Activated naive CD4-positive, alpha-beta T cell treated with anti-CD3 and anti-CD28 coated beads, Interleukin-2, amount 50 U/mL, for 72 hours (primary cell): ENCODE results near the gene NCAPD3. TPM values are rescaled to one million over a fixed set of nuclear protein-coding genes. Genes with fewer than 3 reads are reported as not detected.
"Not testable (repeated sequence)": the region's sequence is repeated elsewhere in the genome, so short reads cannot be mapped to it uniquely, and the experiment has no call there.

Experiments used
- ATAC-seq, 2 donors: fragments of 150-1000 bp; cut with Tn5 transposase; 2 replicates each; pipeline ENCODE4 v1.10.0; 2021; ENCODE audit warnings: mild to moderate bottlenecking in 2 of 2, moderate library complexity in 2 of 2
- DNase-seq, 2 donors: peaks; one replicate each; pipeline ENCODE4 v3.0.0; 2021 to 2022; ENCODE audit warnings: low spot score in 2 of 2
- H3K27ac Mint-ChIP-seq, 2 donors: one replicate each; pipeline ENCODE4 v1.8.0; 2022; ENCODE audit warnings: mild to moderate bottlenecking in 2 of 2, mixed read lengths in 2 of 2
- H3K36me3 Mint-ChIP-seq, 2 donors: one replicate each; pipeline ENCODE4 v1.8.0; 2022; ENCODE audit warnings: mixed read lengths in 2 of 2
- H3K9me3 Mint-ChIP-seq, 2 donors: one replicate each; pipeline ENCODE4 v1.8.0; 2022; ENCODE audit warnings: mixed read lengths in 2 of 2
- total RNA-seq, 2 donors: library from RNA; stranded (reverse); gene quantifications; one replicate each; pipeline ENCODE4 v1.2.3, GENCODE V29; 2022

The NCAPD3 gene
- total RNA-seq, 2 donors from 2014 or later = 93.7 to 169 TPM

DNA sequence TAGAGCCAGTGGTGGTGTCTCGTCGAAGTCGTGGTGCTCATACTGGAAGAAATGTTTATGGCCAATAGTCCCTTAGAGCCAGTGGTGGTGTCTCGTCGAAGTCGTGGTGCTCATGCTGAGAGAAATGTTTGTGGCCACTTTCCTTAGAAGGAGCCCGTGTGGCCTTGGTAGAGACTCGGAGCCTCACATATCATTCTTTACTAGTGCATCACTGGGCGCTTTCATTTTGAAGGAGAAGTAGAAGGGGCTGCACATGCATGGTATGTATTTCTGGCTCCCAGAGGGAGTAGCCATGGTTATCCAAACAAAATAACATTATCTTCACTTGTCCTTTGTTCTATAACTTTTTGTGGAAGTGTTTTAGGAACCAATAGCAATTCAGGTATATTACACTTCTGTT lies 85.4 kb downstream of the NCAPD3 start:
- H3K9me3 Mint-ChIP-seq = no peaks in the 10 kb centered on the region
- DNase-seq = no peak
- no peaks in the 10 kb centered on the region for H3K36me3 Mint-ChIP-seq
- no peak overlapping the region for H3K27ac Mint-ChIP-seq
- ATAC-seq = no peak

DNA sequence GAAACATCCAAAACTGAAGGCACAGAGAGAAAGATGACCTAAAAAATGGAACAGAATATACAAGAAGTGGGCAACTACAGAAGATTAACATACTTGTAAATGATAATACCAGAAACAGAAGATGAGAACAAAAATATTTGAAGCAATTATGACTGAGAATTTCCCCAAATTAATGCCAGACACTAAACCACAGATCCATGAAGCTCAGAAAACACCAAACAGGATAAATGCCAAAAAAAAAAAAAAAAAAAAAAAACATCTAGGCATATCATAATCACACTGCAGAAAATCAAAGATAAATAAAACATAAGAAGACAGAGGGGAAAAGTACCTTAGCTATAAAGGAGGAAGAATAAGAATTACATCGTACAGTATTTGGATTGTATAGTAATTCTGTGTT lies 89.6 kb downstream of the NCAPD3 start:
- Mint-ChIP-seq H3K27ac (no peak overlapping the region), H3K36me3 (peaks cover 10 to 20% of the 10 kb centered on the region in 2 donors), H3K9me3 (peaks cover 9 to 11% of the 10 kb centered on the region in 2 donors)
- DNase-seq (no peak), ATAC-seq (no peak)

GRCh38 chr11:134132808-134133207 lies 91.0 kb downstream of the NCAPD3 start:
- peaks cover 10 to 20% of the 10 kb centered on the region in 2 donors for H3K36me3 Mint-ChIP-seq
- peaks cover 9 to 11% of the 10 kb centered on the region in 2 donors for H3K9me3 Mint-ChIP-seq
- no peak for ATAC-seq
- no peak for DNase-seq
- H3K27ac Mint-ChIP-seq = no peak overlapping the region

GRCh38 chr11:134131628-134132244 lies 92.0 kb downstream of the NCAPD3 start:
- no peak overlapping the region for H3K27ac Mint-ChIP-seq
- ATAC-seq (no peak), DNase-seq (no peak)
- H3K36me3 Mint-ChIP-seq = peaks cover 10 to 24% of the 10 kb centered on the region in 2 donors
- H3K9me3 Mint-ChIP-seq = peaks cover 9 to 11% of the 10 kb centered on the region in 2 donors

DNA sequence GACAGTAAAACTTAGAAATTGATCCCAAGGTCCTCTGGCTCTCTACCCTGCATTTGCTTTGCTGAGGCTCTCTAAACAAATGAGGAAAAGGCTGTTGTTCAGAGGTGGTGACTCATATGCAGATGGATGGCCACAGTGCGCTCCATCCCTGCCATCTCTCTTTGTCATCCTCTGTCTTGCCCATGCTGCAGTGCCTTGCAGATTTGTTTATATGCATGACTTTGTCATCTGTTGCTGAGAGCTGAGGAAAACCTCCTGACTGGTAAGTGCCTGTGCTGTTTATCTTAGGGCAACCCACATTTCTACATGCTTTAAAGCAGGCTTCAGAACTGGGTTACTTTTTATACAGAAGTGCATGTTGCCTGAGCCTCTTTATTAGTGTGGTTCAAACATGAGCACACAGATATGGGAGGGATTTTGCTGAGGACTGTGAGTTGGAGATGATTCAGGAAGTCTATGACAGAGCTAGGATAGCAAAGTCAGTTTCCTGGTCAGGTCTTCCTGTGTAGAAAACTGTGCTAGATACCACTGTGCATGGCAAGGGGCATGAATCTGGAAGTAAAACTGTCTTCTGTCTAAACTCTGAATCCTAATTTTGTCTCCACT lies 97.4 kb downstream of the NCAPD3 start:
- Mint-ChIP-seq H3K36me3 (peaks cover 9 to 34% of the 10 kb centered on the region in 2 donors), H3K27ac (no peak overlapping the region), H3K9me3 (peaks cover 3 to 4% of the 10 kb centered on the region in 2 donors)
- ATAC-seq (peak; percentile 14 to 80), DNase-seq (no peak)

DNA sequence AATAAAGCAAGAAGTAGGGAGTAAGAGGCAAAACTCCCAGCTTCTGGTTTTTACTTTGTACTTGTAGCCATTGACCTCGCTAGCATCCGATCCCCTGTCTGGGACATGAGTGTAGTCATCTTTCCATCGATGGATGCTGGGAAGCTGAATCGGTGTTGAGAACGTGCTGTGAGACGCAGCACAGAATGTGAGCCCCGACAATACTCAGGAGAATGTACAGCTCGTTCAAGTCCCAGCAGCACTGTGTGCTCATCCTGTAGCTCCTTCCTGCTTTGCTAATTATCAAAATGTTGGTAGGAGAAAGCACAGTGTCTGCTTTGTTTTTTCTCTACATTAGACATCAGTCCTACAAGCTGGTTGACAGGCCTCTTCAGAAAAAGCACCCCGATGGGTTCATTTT lies 98.3 kb downstream of the NCAPD3 start:
- DNase-seq (no peak), ATAC-seq (no peak)
- H3K9me3 Mint-ChIP-seq = no peaks in the 10 kb centered on the region
- peaks cover 7 to 26% of the 10 kb centered on the region in 2 donors for H3K36me3 Mint-ChIP-seq
- no peak overlapping the region for H3K27ac Mint-ChIP-seq

DNA sequence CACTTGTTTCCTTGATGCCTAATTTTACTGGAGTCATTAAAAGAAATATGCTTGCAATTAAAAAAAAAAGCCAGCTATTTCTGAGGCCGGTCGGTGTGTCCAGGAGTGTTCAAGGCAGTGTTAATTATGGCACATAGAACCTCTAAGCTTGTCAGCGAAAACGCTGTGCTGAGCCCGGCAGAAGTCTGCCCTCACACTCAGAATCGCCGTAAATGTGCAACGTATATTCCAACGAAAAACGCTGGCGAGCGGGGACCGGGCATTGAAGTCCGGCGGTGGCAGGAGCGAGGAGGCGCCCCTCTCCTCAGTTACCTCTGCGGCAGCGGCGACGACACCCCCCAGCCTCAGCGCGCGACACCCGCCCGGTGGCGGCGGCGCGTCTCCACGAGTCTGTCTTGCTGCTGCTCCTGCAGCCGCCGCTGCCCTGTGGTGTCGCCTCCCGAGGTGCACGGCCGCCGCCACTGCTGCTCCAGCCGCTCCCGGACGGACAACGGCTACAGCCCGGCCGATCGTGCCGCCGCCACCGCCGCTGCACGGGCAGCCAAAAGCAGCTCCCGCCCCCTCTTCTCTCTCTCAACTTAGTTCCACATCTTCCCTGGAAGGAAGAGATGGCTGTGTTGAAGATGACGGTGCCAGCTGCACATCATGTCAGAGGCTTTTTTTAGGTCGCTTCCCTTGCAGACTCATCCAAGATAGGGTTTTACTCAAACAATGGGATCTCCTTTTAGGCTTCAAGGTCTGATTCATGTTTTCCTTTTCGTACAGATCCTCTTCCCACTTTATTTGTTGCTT lies 98.9 kb downstream of the NCAPD3 start:
- no peak for DNase-seq
- Mint-ChIP-seq H3K9me3 (no peaks in the 10 kb centered on the region), H3K27ac (no peak overlapping the region), H3K36me3 (peaks cover 7 to 24% of the 10 kb centered on the region in 2 donors)
- peak in 1 of 2 donors; percentile 66 for ATAC-seq

- Mint-ChIP-seq H3K36me3 (peaks cover 7 to 19% of the 10 kb centered on the region in 2 donors), H3K27ac (no peak overlapping the region), H3K9me3 (no peaks in the 10 kb centered on the region)
- no peak for DNase-seq
- ATAC-seq = no peak
These were observed 102.7 kb downstream of the NCAPD3 start for GRCh38 chr11:134120921-134121526.

DNA sequence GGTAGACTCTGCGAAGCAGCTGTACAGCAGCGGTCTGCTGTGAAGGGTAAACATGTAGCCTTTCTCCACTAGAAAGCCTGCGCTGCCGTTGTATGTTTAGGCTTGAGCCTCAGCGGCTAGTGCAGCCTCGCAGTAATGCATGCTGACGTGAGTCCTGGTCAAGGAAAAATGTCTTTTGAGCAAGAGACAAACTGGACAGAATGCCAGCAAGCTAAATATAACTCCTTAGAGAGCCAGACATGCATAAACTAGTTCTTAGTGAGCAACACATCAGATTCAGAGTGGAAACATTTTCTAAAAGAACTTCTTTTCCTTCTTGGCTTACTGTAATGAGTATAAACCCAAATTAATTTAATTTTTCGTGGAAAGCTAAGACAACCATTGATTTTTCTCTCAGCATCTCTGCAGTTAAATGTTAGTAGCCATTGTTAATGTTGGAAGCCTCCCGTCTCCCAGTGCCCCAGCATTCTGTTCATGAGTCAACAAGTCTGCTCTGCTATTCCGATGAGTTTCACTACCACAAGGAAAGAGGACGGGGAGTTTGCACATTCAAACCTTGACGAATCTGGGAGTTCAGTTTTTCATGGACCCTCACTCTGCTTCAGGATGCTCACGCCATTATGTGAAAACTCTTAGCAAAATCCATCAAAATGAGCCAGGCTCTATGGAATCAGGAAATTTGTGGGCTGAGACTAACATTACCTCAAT lies 103.5 kb downstream of the NCAPD3 start:
- H3K9me3 Mint-ChIP-seq = no peaks in the 10 kb centered on the region
- DNase-seq (no peak), ATAC-seq (no peak)
- no peak overlapping the region for H3K27ac Mint-ChIP-seq
- H3K36me3 Mint-ChIP-seq = peaks cover 7 to 15% of the 10 kb centered on the region in 2 donors

GRCh38 chr11:134119094-134119493 lies 104.7 kb downstream of the NCAPD3 start:
- Mint-ChIP-seq H3K27ac (no peak overlapping the region), H3K9me3 (no peaks in the 10 kb centered on the region), H3K36me3 (peaks cover 4 to 10% of the 10 kb centered on the region in 2 donors)
- no peak for DNase-seq
- peak; percentile 41 to 95 for ATAC-seq

GRCh38 chr11:134118006-134118405 lies 105.8 kb downstream of the NCAPD3 start:
- Mint-ChIP-seq H3K27ac (no peak overlapping the region), H3K9me3 (no peaks in the 10 kb centered on the region), H3K36me3 (no peaks in the 10 kb centered on the region)
- ATAC-seq (no peak), DNase-seq (no peak)

GRCh38 chr11:134116210-134116609 lies 107.6 kb downstream of the NCAPD3 start:
- DNase-seq = no peak
- no peak overlapping the region for H3K27ac Mint-ChIP-seq
- H3K9me3 Mint-ChIP-seq = no peaks in the 10 kb centered on the region
- no peak for ATAC-seq
- H3K36me3 Mint-ChIP-seq = no peaks in the 10 kb centered on the region

DNA sequence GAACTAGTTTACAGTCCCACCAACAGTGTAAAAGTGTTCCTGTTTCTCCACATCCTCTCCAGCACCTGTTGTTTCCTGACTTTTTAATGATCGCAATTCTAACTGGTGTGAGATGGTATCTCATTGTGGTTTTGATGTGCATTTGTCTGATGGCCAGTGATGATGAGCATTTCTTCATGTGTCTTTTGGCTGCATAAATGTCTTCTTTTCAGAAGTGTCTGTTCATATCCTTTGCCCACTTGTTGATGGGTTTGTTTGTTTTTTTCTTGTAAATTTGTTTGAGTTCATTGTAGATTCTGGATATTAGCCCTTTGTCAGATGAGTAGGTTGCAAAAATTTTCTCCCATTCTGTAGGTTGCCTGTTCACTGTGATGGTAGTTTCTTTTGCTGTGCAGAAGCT lies 110.0 kb downstream of the NCAPD3 start:
- not testable (repeated sequence) for H3K36me3 Mint-ChIP-seq, DNase-seq, H3K9me3 Mint-ChIP-seq, H3K27ac Mint-ChIP-seq, ATAC-seq

GRCh38 chr11:134110252-134110815 lies 113.4 kb downstream of the NCAPD3 start:
- DNase-seq = no peak
- H3K36me3 Mint-ChIP-seq = peaks cover 0 to 16% of the 10 kb centered on the region in 2 donors
- ATAC-seq = no peak
- H3K27ac Mint-ChIP-seq = no peak overlapping the region
- H3K9me3 Mint-ChIP-seq = peaks cover 3 to 14% of the 10 kb centered on the region in 2 donors
